NCI-H1092 (cell line): ENCODE measurements around the gene METAP2.
"Not testable (repeated sequence)": the region's sequence is repeated elsewhere in the genome, so short reads cannot be mapped to it uniquely, and the experiment has no call there.

Experiments used
- DNase-seq: peaks from one replicate; lab custom pipeline; 2025; lab: John Stamatoyannopoulos, UW

The METAP2 gene

GRCh38 chr12:95462551-95462950 lies 11.4 kb upstream of the METAP2 start:
- no peak for DNase-seq

DNA sequence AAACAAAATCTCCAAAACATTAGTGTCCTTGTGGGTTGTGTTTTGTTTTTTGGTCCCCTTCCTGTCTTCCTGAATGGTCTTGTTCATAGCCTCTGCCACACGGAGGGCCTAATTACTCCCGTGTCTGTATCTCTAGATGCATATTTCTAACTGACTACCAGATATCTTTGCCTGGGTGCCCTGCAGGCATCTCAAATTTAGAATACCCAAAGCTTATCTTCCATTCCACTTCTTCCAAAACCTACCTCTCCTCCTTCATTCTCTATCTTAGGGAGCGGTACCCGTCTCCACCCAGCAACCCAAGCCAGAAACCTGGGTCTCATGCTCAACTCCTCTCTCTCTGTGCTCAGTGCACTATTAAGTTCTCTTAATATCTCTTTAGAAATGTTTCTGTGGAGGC lies 10.9 kb upstream of the METAP2 start:
- DNase-seq = no peak

GRCh38 chr12:95463776-95464175 lies 10.2 kb upstream of the METAP2 start:
- DNase-seq = not testable (repeated sequence)

DNA sequence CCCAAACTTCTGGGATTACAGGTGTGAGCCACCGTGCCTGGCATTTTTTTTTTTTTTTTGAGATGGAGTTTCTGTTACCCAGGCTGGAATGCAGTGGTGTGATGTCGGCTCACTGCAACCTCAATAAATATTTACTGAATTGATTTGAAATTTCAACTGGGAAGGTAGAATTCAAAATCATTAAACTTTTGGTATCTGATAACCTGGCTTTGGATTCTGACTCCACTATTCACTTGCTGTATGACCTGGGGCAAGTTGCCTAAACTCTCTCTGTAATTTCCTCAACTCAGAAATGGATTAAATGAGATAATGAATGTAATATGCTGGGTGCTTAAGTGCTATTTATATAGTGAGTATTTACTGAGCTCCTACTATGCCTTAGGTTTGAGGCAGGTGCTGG lies 8.7 kb upstream of the METAP2 start:
- DNase-seq = no peak

- no peak for DNase-seq
Measured at GRCh38 chr12:95470300-95470699, 3.7 kb upstream of the METAP2 start.

GRCh38 chr12:95473231-95473883 lies 595 bp upstream of the METAP2 start:
- no peak for DNase-seq

DNA sequence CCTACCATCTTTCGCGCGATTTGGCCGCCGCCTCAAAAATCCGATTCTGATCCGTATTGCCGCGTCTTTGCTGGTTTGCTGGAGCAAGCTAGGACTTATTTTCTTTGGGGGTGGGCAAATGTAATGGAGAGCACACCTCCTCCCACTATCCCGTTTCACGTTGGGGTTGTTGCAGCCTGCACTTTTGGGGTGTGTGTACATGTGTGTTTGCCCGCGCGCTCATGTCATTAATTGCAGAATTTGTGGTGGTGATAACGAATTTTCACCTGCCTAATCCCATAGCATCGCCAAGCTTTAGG lies 657 bp downstream of the METAP2 start:
- DNase-seq = no peak

DNA sequence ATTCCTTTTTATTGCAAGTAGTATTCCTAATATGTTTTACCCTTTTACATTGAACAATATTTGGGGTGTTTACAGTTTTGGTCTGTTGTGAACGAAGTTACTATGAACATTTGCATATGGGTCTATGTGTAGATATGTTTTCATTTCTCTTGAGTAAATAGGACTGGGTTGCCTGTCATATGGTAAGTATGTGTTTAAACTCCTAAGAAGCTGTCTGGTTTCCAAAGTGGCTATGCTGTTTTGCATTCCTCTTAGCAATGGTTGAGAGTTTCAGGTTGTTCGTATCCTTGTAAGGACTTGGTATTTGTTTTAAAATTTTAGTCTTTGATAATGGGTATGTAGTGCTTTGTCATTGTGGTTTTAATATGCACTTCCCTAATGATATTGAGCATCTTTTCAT lies 6.3 kb downstream of the METAP2 start:
- no peak for DNase-seq

DNA sequence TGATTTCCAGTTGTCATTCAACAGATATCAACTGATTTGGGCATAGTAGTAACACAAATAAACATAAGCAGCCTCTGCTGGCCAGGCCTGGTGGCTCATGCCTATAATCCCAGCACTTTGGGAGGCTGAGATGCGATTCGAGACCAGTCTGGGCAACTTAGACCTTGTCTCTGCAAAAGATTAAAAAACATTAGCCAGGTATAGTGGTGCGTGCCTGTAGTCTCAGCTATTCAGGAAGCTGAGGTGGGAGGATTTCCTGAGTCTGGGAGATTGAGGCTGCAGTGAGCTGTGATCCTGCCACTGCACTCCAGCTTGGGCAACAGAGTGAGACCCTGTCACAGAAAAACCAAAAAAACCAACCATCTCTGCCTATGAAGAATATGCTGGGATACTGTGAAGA lies 7.1 kb downstream of the METAP2 start:
- DNase-seq = no peak

- DNase-seq = no peak
Measured at GRCh38 chr12:95481888-95482287, 7.9 kb downstream of the METAP2 start.

- not testable (repeated sequence) for DNase-seq
Measured at GRCh38 chr12:95482564-95482963, 8.6 kb downstream of the METAP2 start.

DNA sequence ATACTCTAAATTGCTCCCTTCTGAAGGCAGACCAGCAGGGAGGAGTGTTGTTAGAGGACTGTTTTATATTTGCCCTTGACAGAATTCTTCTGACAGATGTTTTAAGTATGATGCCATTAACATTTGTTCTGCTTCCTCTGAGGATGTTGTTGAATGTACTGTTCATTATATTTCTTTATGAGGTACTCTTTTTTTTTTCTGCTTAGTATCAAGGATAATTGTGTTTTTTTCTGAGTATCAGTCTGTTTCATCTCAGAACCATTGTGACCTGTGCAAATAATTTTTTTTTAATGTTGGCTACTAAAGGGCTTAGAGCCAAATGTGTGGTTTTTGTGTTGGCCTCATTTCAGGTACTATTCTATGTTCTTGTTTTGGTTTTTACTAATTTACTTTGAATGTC lies 10.6 kb downstream of the METAP2 start:
- no peak for DNase-seq

DNA sequence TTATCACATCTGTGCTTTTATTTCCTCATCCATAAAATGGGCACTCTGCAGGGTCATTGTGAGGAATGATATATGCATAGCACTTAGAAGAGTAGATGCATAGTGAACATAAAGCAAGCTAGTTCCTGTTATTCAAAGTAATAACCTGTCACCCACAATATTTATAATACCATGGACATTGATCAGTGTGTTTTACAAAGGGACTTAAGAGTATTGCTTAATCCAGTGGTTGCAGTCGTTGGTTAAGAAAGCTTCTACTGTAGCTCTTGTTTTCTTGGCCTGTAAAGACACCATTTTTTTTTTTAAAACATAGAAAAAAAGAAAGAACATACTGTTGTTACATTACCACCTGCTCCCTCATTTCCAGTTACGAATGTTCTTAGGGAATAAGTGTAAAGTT lies 13.1 kb downstream of the METAP2 start:
- DNase-seq = no peak

DNA sequence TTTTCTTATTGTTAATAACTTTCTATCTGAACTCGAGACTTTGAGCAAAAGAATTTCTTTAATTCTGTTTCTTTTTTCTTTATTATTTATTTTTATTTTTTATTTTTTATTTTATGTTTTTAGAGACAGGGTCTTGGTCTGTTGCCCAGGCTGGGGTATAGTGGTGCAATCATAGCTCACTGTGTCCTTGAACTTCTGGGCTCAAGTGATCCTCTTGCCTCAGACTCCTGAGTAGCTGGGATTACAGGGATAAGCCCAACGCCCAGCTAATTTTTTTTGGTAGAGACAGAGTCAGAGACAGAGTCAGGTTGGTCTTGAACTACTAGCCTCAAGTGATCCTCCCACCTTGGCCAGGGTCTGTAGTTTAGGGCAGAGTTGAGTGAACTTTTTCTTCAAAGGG lies 18.5 kb downstream of the METAP2 start:
- DNase-seq = no peak

- no peak for DNase-seq
Measured at GRCh38 chr12:95494888-95495287, 20.9 kb downstream of the METAP2 start.

DNA sequence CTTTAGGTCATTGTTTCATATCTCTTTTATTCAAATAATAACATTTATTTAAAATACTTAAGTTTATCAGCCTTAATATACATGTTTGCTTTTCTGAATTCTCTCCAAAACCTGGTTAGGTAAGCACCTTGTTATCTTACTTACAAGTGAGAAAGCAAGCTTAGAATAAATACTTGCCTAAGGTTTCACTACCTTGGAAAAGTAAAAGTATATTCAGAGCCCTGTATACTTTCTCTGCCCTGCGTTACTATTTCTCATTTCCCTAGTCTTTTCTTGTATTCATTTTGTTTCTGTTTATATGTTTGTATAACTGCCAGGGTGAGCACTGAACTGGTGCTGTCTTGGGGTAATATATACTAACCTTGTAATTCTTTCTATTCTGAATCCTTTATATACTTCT lies 21.5 kb downstream of the METAP2 start:
- DNase-seq = no peak

- no peak for DNase-seq
Measured at GRCh38 chr12:95497031-95497430, 23.1 kb downstream of the METAP2 start.

DNA sequence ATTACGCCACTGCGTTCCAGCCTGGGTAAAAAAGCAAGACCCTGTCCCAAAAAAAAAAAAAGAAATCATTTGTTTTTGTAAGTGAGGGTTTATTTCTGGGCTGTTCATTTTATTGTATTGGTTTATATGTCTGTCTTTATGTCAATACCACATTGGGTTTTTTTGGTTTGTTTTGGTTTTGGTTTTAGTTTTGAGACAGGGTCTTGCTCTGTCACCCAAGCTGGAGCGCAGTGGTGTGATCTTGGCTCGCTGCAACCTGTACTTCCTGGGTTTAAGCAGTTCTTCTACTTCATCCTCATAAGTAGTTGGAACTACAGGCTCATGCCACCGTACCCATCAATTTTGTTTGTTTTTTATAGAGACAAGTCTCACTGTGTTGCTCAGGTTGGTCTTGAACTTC lies 25.0 kb downstream of the METAP2 start:
- DNase-seq = no peak

DNA sequence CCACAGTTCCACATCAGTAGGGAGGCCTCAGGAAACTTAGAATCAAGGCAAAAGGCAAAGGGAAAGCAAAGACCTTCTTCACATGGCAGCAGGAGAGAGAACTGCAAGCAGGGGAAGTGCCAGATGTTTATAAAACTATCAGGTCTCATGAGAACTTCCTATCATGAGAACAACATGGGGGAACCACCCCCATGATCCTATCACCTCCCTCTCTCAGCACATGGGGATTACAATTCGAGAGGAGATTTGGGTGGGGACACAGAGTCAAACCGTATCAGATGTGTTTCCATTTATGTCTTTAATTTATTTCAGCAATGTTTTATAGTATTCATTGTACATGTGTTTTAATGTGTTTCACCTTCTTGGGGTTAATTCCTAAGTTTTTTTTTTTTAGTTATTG lies 25.8 kb downstream of the METAP2 start:
- DNase-seq = no peak

- DNase-seq = no peak
Measured at GRCh38 chr12:95504140-95504539, 30.2 kb downstream of the METAP2 start.

GRCh38 chr12:95505039-95505438 lies 31.1 kb downstream of the METAP2 start:
- DNase-seq = no peak

DNA sequence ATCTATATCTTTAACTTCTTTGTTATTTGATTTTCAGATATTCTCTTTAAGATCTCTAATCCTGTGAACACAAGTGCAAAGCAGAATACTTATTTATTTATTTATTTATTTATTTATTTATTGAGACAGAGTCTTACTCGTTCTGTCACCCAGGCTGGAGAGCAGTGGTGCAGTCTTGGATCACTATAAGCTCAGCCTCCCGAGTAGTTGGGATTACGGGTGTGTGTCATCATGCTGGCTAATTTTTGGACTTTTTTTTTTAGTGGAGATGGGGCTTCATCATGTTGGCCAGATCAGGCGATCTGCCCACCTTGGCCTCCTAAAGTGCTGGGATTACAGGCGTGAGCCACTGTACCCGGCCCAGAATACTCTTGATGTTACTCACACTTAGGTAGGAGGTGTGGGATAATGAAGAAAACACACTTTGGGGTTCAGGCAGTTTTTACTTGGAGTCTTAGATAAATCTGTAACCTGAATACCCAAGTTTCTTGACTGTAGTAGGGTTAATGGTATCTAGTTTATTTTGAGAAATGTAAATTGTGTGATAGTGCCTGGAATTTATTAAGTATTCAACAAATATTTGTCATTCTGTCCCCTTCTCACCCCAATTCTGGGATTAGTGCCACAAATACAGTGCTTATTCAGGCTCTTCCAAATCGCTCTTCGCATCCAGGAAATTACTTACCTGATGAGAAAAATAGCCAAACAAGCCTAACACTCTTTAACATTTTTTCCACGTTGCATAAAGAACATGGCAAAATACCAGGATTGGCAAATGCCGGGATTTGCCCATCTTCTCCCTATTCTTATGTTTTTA lies 33.0 kb downstream of the METAP2 start:
- DNase-seq = no peak

- DNase-seq = no peak
Measured at GRCh38 chr12:95509300-95509699, 35.3 kb downstream of the METAP2 start.

- DNase-seq = no peak
Measured at GRCh38 chr12:95511977-95512376, 38.0 kb downstream of the METAP2 start.
